Endothelial cell (in vitro differentiated cells): ENCODE measurements around the gene NIPAL4. TPM values are rescaled to one million over a fixed set of nuclear protein-coding genes. Genes with fewer than 3 reads are reported as not detected.
"Not testable (repeated sequence)": the region's sequence is repeated elsewhere in the genome, so short reads cannot be mapped to it uniquely, and the experiment has no call there.

Source experiments
- DNase-seq: peaks from one replicate; pipeline ENCODE4 v3.0.0; 2021; ENCODE audit warnings: low spot score
- H3K27ac Mint-ChIP-seq: one replicate; pipeline ENCODE4 v1.8.0; 2021; ENCODE audit warnings: mixed read lengths, inconsistent platforms; ENCODE audit not compliant: unreplicated experiment
- H3K27me3 Mint-ChIP-seq: one replicate; pipeline ENCODE4 v1.8.0; 2021; ENCODE audit warnings: mild to moderate bottlenecking, moderate library complexity, mixed read lengths, inconsistent platforms; ENCODE audit not compliant: unreplicated experiment
- H3K36me3 Mint-ChIP-seq: one replicate; pipeline ENCODE4 v1.8.0; 2021; ENCODE audit warnings: mild to moderate bottlenecking, low read depth, mixed read lengths, inconsistent platforms; ENCODE audit not compliant: unreplicated experiment
- H3K4me1 Mint-ChIP-seq: one replicate; pipeline ENCODE4 v1.8.0; 2021; ENCODE audit warnings: mild to moderate bottlenecking, mixed read lengths, inconsistent platforms; ENCODE audit not compliant: unreplicated experiment
- H3K4me3 Mint-ChIP-seq: one replicate; pipeline ENCODE4 v1.8.0; 2021; ENCODE audit warnings: mild to moderate bottlenecking, mixed read lengths, inconsistent platforms; ENCODE audit not compliant: unreplicated experiment
- H3K9me3 Mint-ChIP-seq: one replicate; pipeline ENCODE4 v1.8.0; 2021; ENCODE audit warnings: mixed read lengths, inconsistent platforms; ENCODE audit not compliant: unreplicated experiment
- CTCF ChIP-seq: fragments of 200-600 bp; sonication (generic); IDR thresholded peaks from one replicate; pipeline ENCODE4 v1.5.0; 2021; ENCODE audit warnings: antibody characterized with exemption; ENCODE audit not compliant: unreplicated experiment
- total RNA-seq: library from RNA; stranded (reverse); fragmentation: NEBNext Ultra II Directional; extraction: Animal tissue kit (Norgen Biotek cat#: 25700); gene quantifications from one replicate; pipeline ENCODE4 v1.2.1, GENCODE V29; 2021; ENCODE audit not compliant: unreplicated experiment

Gene NIPAL4
- total RNA-seq, 1 donor from 2014 or later, result not detected

- no peak for TF ChIP-seq CTCF
- H3K4me1 Mint-ChIP-seq, result peaks cover 23% of the 10 kb centered on the region
- DNase-seq, result no peak
- no peaks in the 10 kb centered on the region for H3K9me3 Mint-ChIP-seq
- H3K36me3 Mint-ChIP-seq, result peaks cover 57% of the 10 kb centered on the region
- no peak overlapping the region for H3K27ac Mint-ChIP-seq
- H3K4me3 Mint-ChIP-seq, result no peak overlapping the region
- H3K27me3 Mint-ChIP-seq, result peaks cover 8% of the 10 kb centered on the region
Observed at GRCh38 chr5:157479612-157480510, 19.8 kb downstream of the NIPAL4 start.

GRCh38 chr5:157481265-157481664 lies 21.3 kb downstream of the NIPAL4 start:
- H3K27me3 Mint-ChIP-seq, result peaks cover 9% of the 10 kb centered on the region
- no peak for TF ChIP-seq CTCF
- H3K36me3 Mint-ChIP-seq, result peaks cover 62% of the 10 kb centered on the region
- peaks cover 23% of the 10 kb centered on the region for H3K4me1 Mint-ChIP-seq
- DNase-seq, result no peak
- peak overlapping the region; percentile 18 for H3K4me3 Mint-ChIP-seq
- no peaks in the 10 kb centered on the region for H3K9me3 Mint-ChIP-seq
- no peak overlapping the region for H3K27ac Mint-ChIP-seq

- no peaks in the 10 kb centered on the region for H3K9me3 Mint-ChIP-seq
- peaks cover 23% of the 10 kb centered on the region for H3K4me1 Mint-ChIP-seq
- H3K27me3 Mint-ChIP-seq, result peaks cover 9% of the 10 kb centered on the region
- no peak overlapping the region for H3K27ac Mint-ChIP-seq
- peaks cover 62% of the 10 kb centered on the region for H3K36me3 Mint-ChIP-seq
- TF ChIP-seq CTCF, result no peak
- DNase-seq, result no peak
- no peak overlapping the region for H3K4me3 Mint-ChIP-seq
Observed at GRCh38 chr5:157481666-157482065, 21.7 kb downstream of the NIPAL4 start.

- Mint-ChIP-seq H3K4me3 (peak overlapping the region; percentile 42), H3K4me1 (peaks cover 23% of the 10 kb centered on the region), H3K36me3 (peaks cover 67% of the 10 kb centered on the region)
- not testable (repeated sequence) for H3K9me3 Mint-ChIP-seq, H3K27ac Mint-ChIP-seq, DNase-seq, H3K27me3 Mint-ChIP-seq
Observed at GRCh38 chr5:157482702-157483101, 22.7 kb downstream of the NIPAL4 start.

GRCh38 chr5:157484768-157485167 lies 24.8 kb downstream of the NIPAL4 start:
- peaks cover 62% of the 10 kb centered on the region for H3K36me3 Mint-ChIP-seq
- H3K4me3 Mint-ChIP-seq, result no peak overlapping the region
- DNase-seq, result no peak
- H3K4me1 Mint-ChIP-seq, result peaks cover 7% of the 10 kb centered on the region
- no peak overlapping the region for H3K27ac Mint-ChIP-seq
- no peak for TF ChIP-seq CTCF
- peaks cover 6% of the 10 kb centered on the region for H3K27me3 Mint-ChIP-seq
- H3K9me3 Mint-ChIP-seq, result no peaks in the 10 kb centered on the region
